Measurements from ENCODE around the gene ZNF619. TPM values are rescaled to one million over a fixed set of nuclear protein-coding genes. Genes with fewer than 3 reads are reported as not detected.
A peak's percentile ranks its signal among the peaks of the same experiment; 100 is the strongest.

The ZNF619 gene
- total and polyA plus RNA-seq, 2 of the 13 experiments (the other 11 are each of a cell fraction or from before 2014, with no cell fraction given) = 0.83 to 5.2 TPM

DNA sequence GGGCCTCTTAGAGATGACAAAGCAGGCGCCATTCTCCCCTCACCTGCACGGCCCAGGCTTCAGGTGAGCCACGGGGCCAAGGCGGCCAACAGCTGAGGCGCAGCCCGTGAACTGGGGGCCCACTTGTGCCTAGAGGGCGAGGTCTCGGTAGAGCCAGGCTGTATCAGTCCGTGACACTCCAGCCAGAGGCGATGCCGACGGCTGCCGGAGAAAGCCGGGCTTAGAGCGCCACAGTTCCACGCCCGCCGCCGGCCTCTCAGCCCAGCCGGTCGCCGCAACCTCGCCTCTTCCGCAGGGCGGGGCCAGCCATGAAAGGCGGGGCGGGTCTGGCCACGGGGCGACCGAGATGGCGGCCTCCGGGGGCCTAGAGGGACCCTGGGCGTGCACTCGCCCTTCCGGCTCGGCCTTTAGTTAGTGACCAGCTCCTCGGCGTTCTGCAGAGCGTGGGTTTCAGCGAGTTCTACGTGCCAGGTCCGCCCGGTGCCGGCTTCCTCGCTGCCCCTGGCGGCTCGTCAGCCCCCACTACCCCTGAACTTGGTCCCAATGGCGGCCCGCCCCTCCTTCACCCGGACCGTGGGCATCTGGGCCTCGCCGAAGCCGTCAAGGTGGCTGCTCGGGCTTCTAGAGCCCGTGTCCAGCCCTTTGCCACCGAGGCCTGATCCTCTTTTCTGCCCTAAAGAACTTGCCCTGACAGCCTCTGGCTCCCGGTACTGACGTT lies 47.8 kb downstream of the ZNF619 start, which contains the start of gene ZNF621 (continued):
- TF ChIP-seq, protein P1, sequence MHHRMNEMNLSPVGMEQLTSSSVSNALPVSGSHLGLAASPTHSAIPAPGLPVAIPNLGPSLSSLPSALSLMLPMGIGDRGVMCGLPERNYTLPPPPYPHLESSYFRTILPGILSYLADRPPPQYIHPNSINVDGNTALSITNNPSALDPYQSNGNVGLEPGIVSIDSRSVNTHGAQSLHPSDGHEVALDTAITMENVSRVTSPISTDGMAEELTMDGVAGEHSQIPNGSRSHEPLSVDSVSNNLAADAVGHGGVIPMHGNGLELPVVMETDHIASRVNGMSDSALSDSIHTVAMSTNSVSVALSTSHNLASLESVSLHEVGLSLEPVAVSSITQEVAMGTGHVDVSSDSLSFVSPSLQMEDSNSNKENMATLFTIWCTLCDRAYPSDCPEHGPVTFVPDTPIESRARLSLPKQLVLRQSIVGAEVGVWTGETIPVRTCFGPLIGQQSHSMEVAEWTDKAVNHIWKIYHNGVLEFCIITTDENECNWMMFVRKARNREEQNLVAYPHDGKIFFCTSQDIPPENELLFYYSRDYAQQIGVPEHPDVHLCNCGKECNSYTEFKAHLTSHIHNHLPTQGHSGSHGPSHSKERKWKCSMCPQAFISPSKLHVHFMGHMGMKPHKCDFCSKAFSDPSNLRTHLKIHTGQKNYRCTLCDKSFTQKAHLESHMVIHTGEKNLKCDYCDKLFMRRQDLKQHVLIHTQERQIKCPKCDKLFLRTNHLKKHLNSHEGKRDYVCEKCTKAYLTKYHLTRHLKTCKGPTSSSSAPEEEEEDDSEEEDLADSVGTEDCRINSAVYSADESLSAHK (CRISPR knock-in tag; IDR thresholded peaks at IDR 0.05; ENCODE audit: borderline replicate concordance) = no peak
- TF ChIP-seq, protein P2, sequence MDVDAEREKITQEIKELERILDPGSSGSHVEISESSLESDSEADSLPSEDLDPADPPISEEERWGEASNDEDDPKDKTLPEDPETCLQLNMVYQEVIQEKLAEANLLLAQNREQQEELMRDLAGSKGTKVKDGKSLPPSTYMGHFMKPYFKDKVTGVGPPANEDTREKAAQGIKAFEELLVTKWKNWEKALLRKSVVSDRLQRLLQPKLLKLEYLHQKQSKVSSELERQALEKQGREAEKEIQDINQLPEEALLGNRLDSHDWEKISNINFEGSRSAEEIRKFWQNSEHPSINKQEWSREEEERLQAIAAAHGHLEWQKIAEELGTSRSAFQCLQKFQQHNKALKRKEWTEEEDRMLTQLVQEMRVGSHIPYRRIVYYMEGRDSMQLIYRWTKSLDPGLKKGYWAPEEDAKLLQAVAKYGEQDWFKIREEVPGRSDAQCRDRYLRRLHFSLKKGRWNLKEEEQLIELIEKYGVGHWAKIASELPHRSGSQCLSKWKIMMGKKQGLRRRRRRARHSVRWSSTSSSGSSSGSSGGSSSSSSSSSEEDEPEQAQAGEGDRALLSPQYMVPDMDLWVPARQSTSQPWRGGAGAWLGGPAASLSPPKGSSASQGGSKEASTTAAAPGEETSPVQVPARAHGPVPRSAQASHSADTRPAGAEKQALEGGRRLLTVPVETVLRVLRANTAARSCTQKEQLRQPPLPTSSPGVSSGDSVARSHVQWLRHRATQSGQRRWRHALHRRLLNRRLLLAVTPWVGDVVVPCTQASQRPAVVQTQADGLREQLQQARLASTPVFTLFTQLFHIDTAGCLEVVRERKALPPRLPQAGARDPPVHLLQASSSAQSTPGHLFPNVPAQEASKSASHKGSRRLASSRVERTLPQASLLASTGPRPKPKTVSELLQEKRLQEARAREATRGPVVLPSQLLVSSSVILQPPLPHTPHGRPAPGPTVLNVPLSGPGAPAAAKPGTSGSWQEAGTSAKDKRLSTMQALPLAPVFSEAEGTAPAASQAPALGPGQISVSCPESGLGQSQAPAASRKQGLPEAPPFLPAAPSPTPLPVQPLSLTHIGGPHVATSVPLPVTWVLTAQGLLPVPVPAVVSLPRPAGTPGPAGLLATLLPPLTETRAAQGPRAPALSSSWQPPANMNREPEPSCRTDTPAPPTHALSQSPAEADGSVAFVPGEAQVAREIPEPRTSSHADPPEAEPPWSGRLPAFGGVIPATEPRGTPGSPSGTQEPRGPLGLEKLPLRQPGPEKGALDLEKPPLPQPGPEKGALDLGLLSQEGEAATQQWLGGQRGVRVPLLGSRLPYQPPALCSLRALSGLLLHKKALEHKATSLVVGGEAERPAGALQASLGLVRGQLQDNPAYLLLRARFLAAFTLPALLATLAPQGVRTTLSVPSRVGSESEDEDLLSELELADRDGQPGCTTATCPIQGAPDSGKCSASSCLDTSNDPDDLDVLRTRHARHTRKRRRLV (CRISPR knock-in tag; IDR thresholded peaks at IDR 0.05) = peak; percentile 81
- TF ChIP-seq ZNF124 (CRISPR knock-in tag; IDR thresholded peaks at IDR 0.05) (peak; percentile 96), ZNF772 (CRISPR knock-in tag; IDR thresholded peaks at IDR 0.05) (peak; percentile 76; the same call in 1 of the 2 replicates), ZNF768 (CRISPR knock-in tag; IDR thresholded peaks at IDR 0.05) (peak; percentile 76; the same call in 1 of the 2 replicates), SYNCRIP (IDR thresholded peaks at IDR 0.05; ENCODE audit: insufficient read depth, low read depth, low read length) (no peak), ZNF20 (CRISPR knock-in tag; IDR thresholded peaks at IDR 0.05) (peak; percentile 77; the same call in 1 of the 2 replicates), SP140L (CRISPR knock-in tag; IDR thresholded peaks at IDR 0.05; ENCODE audit: borderline replicate concordance) (0 out of 2 replicates have a peak, but pooled peaks have one; percentile 45), U2AF1 (optimal IDR thresholded peaks at IDR 0.05; ENCODE audit: low read depth, low read length) (peak; percentile 89), ZSCAN29 (CRISPR knock-in tag; conservative IDR thresholded peaks at IDR 0.05) (no peak; the same call in 1 of the 2 replicates)
- TF ChIP-seq, protein P3, sequence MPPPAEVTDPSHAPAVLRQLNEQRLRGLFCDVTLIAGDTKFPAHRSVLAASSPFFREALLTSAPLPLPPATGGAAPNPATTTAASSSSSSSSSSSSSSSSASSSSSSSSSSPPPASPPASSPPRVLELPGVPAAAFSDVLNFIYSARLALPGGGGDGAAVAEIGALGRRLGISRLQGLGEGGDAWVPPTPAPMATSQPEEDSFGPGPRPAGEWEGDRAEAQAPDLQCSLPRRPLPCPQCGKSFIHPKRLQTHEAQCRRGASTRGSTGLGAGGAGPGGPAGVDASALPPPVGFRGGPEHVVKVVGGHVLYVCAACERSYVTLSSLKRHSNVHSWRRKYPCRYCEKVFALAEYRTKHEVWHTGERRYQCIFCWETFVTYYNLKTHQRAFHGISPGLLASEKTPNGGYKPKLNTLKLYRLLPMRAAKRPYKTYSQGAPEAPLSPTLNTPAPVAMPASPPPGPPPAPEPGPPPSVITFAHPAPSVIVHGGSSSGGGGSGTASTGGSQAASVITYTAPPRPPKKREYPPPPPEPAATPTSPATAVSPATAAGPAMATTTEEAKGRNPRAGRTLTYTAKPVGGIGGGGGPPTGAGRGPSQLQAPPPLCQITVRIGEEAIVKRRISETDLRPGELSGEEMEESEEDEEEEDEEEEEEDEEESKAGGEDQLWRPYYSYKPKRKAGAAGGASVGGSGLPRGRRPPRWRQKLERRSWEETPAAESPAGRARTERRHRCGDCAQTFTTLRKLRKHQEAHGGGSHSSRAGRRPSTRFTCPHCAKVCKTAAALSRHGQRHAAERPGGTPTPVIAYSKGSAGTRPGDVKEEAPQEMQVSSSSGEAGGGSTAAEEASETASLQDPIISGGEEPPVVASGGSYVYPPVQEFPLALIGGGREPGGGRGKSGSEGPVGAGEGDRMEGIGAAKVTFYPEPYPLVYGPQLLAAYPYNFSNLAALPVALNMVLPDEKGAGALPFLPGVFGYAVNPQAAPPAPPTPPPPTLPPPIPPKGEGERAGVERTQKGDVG (CRISPR knock-in tag; IDR thresholded peaks at IDR 0.05; ENCODE audit: borderline replicate concordance) = peak; percentile 57; the same call in 1 of the 2 replicates
- TF ChIP-seq, protein P4, sequence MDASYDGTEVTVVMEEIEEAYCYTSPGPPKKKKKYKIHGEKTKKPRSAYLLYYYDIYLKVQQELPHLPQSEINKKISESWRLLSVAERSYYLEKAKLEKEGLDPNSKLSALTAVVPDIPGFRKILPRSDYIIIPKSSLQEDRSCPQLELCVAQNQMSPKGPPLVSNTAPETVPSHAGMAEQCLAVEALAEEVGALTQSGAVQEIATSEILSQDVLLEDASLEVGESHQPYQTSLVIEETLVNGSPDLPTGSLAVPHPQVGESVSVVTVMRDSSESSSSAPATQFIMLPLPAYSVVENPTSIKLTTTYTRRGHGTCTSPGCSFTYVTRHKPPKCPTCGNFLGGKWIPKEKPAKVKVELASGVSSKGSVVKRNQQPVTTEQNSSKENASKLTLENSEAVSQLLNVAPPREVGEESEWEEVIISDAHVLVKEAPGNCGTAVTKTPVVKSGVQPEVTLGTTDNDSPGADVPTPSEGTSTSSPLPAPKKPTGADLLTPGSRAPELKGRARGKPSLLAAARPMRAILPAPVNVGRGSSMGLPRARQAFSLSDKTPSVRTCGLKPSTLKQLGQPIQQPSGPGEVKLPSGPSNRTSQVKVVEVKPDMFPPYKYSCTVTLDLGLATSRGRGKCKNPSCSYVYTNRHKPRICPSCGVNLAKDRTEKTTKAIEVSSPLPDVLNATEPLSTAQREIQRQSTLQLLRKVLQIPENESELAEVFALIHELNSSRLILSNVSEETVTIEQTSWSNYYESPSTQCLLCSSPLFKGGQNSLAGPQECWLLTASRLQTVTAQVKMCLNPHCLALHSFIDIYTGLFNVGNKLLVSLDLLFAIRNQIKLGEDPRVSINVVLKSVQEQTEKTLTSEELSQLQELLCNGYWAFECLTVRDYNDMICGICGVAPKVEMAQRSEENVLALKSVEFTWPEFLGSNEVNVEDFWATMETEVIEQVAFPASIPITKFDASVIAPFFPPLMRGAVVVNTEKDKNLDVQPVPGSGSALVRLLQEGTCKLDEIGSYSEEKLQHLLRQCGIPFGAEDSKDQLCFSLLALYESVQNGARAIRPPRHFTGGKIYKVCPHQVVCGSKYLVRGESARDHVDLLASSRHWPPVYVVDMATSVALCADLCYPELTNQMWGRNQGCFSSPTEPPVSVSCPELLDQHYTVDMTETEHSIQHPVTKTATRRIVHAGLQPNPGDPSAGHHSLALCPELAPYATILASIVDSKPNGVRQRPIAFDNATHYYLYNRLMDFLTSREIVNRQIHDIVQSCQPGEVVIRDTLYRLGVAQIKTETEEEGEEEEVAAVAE (CRISPR knock-in tag; IDR thresholded peaks at IDR 0.05; ENCODE audit: borderline replicate concordance) = peak; percentile 56; the same call in 1 of the 2 replicates

All from HepG2 (cell line).